22Rv1 (cell line): ENCODE data around the gene TUBB1.

ENCODE experiments used
- CTCF ChIP-seq: fragments of 450-650 bp; IDR thresholded peaks from 2 replicates; pipeline ENCODE4 v1.5.1; 2017; ENCODE audit warnings: mild to moderate bottlenecking
- ZFX ChIP-seq: fragments of 450-650 bp; IDR thresholded peaks from 2 replicates; pipeline ENCODE4 v1.6.1; 2017; ENCODE audit warnings: antibody characterized with exemption, borderline replicate concordance

GRCh38 chr20:59027741-59028320 lies 8.6 kb downstream of the TUBB1 start:
- TF ChIP-seq CTCF (no peak), ZFX (no peak)
